Esophagus muscularis mucosa (tissue), 4 donors: ENCODE data around the gene LRRC72.

Experiments used
- EP300 ChIP-seq: sonication (generic); formaldehyde crosslinking; IDR thresholded peaks from one replicate; pipeline ENCODE4 v1.6.1; 2017; ENCODE audit warnings: antibody characterized with exemption
- POLR2A ChIP-seq: fragments of 450-650 bp; IDR thresholded peaks from one replicate; pipeline ENCODE4 v1.6.1; 2017; ENCODE audit warnings: antibody characterized with exemption, moderate library complexity, mild to moderate bottlenecking, low read depth
- POLR2AphosphoS5 ChIP-seq, 2 donors: sonication (generic); formaldehyde crosslinking; IDR thresholded peaks; one replicate each; pipeline ENCODE4 v1.6.1; 2017; ENCODE audit warnings: antibody characterized with exemption in 2 of 2
- TF ChIP-seq, protein P1 (sequence below), 3 experiments: fragments of 200-600 bp in 2 of 3; fragments of 450-650 bp in 1 of 3; sonication (generic) in 2 of 3; IDR thresholded peaks; one replicate each; pipeline ENCODE4 v1.5.1; 2017 to 2019; ENCODE audit warnings: antibody characterized with exemption in 3 of 3, mild to moderate bottlenecking in 2 of 3, moderate library complexity in 1 of 3

DNA sequence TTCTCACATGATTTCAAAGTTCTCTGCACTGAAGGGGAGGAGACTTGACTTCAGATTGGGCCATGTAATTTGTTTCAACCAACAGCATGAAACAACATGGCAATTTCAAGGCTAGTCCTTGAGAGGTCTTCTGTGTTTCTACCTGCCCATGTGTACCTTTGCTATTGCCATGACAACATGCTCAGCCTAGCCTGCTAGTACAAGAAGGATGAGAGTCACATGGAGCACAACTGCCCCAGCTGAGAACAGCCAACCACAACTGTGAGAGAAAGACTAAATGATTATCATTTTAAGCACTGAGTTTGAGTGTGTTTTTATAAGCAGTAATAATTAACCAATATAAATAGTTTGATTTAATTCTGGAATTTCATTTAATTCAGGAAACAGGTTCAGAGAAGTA lies 77.0 kb downstream of the LRRC72 start:
- TF ChIP-seq POLR2AphosphoS5 (IDR thresholded peaks at IDR 0.05) = no peak
- TF ChIP-seq, protein P1, sequence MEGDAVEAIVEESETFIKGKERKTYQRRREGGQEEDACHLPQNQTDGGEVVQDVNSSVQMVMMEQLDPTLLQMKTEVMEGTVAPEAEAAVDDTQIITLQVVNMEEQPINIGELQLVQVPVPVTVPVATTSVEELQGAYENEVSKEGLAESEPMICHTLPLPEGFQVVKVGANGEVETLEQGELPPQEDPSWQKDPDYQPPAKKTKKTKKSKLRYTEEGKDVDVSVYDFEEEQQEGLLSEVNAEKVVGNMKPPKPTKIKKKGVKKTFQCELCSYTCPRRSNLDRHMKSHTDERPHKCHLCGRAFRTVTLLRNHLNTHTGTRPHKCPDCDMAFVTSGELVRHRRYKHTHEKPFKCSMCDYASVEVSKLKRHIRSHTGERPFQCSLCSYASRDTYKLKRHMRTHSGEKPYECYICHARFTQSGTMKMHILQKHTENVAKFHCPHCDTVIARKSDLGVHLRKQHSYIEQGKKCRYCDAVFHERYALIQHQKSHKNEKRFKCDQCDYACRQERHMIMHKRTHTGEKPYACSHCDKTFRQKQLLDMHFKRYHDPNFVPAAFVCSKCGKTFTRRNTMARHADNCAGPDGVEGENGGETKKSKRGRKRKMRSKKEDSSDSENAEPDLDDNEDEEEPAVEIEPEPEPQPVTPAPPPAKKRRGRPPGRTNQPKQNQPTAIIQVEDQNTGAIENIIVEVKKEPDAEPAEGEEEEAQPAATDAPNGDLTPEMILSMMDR (IDR thresholded peaks at IDR 0.05) = no peak
- TF ChIP-seq POLR2A = no peak
- no peak for TF ChIP-seq EP300
